Panc1 (cell line): ENCODE measurements around the gene INPP4B. TPM values are rescaled to one million over a fixed set of nuclear protein-coding genes. Genes with fewer than 3 reads are reported as not detected.

Experiments used
- ATAC-seq: fragments of 200-7000 bp; cut with Tn5 transposase; 2 replicates; pipeline ENCODE4 v1.9.1; 2020; ENCODE audit warnings: mild to moderate bottlenecking, moderate library complexity
- BruUV-seq: library from RNA; stranded (reverse); fragments of 400-500 nt; replicated peaks from 2 replicates; lab custom pipeline; 2021; lab: Mats Ljungman, UMichigan
- CTCF ChIA-PET: fragments of 300-600 bp; sonication (Branson Sonifier 250); formaldehyde crosslinking; loops from one replicate; lab custom pipeline; 2022; ENCODE audit warnings: antibody characterized with exemption; lab: Charles Lee
- POLR2A ChIA-PET: fragments of 300-600 bp; sonication (Branson Sonifier 250); formaldehyde crosslinking; loops from one replicate; lab custom pipeline; 2022; ENCODE audit warnings: antibody characterized with exemption; lab: Charles Lee
- DNase-seq: peaks from one replicate; pipeline ENCODE4 v3.0.0-alpha.2; 2010; ENCODE audit warnings: low read depth, low spot score
- H3K27ac ChIP-seq: 2 replicates; pipeline ENCODE4 v1.5.1; 2011; ENCODE audit warnings: mild to moderate bottlenecking, low read length, inconsistent platforms
- H3K27me3 ChIP-seq: fragments of 200-500 bp; sonication (Bioruptor generic); 2 replicates; pipeline ENCODE4 v1.6.0; 2014; ENCODE audit warnings: low read length, inconsistent platforms; ENCODE audit not compliant: control insufficient read depth, insufficient read depth
- H3K36me3 ChIP-seq: fragments of 200-500 bp; sonication (Bioruptor generic); 2 replicates; pipeline ENCODE4 v1.5.1; 2014; ENCODE audit warnings: inconsistent platforms, mild to moderate bottlenecking, low read length, moderate library complexity; ENCODE audit not compliant: control insufficient read depth, insufficient read depth
- H3K4me1 ChIP-seq: 2 replicates; pipeline ENCODE4 v1.5.1; 2011; ENCODE audit warnings: inconsistent platforms, mild to moderate bottlenecking, low read length, moderate library complexity; ENCODE audit not compliant: control insufficient read depth, insufficient read depth
- H3K4me3 ChIP-seq, 2 experiments: 2 replicates each; pipeline ENCODE4 v1.5.1; 2011 to 2012; ENCODE audit warnings: low read depth in 2 of 2, low read length in 2 of 2, mild to moderate bottlenecking in 2 of 2, inconsistent platforms in 1 of 2, moderate library complexity in 1 of 2
- H3K9me3 ChIP-seq: fragments of 200-500 bp; sonication (Bioruptor generic); 2 replicates; pipeline ENCODE4 v1.5.1; 2014; ENCODE audit warnings: low read depth, mild to moderate bottlenecking, inconsistent platforms, low read length, moderate library complexity; ENCODE audit not compliant: control insufficient read depth, insufficient read depth
- POLR2AphosphoS5 ChIP-seq: IDR thresholded peaks from 2 replicates; pipeline ENCODE4 v1.6.1; 2012; ENCODE audit warnings: mild to moderate bottlenecking, low read depth, low read length, moderate library complexity
- SIN3A ChIP-seq: IDR thresholded peaks from 2 replicates; pipeline ENCODE4 v1.6.1; 2012; ENCODE audit warnings: low read depth, mild to moderate bottlenecking, low read length, moderate library complexity, borderline replicate concordance; ENCODE audit not compliant: insufficient read depth
- TCF7L2 ChIP-seq: IDR thresholded peaks from 2 replicates; pipeline ENCODE4 v1.6.1; 2011; ENCODE audit warnings: mild to moderate bottlenecking, low read depth, low read length, inconsistent platforms
- in situ Hi-C: cut with HindIII; loops from 2 replicates; pipeline ENCODE4 v1.10.0; 2016; ENCODE audit warnings: low sequenced_read_pairs, low pct_unique_long_range_greater_than_20kb
- intact Hi-C: fragments of 100-400 bp; cut with micrococcal nuclease; formaldehyde crosslinking; loops from one replicate; pipeline ENCODE4 v1.10.0; 2022; ENCODE audit not compliant: unreplicated experiment
- total RNA-seq: library from RNA; stranded (reverse); gene quantifications from one replicate; pipeline ENCODE4 v1.2.1, GENCODE V29; 2021; ENCODE audit not compliant: unreplicated experiment
- TF ChIP-seq, protein P1 (sequence below), 2 experiments: IDR thresholded peaks; 2 replicates each; pipeline ENCODE4 v1.6.1; 2011 to 2012; ENCODE audit warnings: low read depth in 2 of 2, control low read depth in 1 of 2, low read length in 1 of 2, mild to moderate bottlenecking in 1 of 2, moderate library complexity in 1 of 2; ENCODE audit not compliant: insufficient read depth in 1 of 2
- TF ChIP-seq, protein P2 (sequence below): fragments of 450-650 bp; IDR thresholded peaks from 2 replicates; pipeline ENCODE4 v1.5.1; 2017; ENCODE audit warnings: mild to moderate bottlenecking

INPP4B gene
- total RNA-seq, 1 experiment from 2014 or later: 4.5 TPM

DNA sequence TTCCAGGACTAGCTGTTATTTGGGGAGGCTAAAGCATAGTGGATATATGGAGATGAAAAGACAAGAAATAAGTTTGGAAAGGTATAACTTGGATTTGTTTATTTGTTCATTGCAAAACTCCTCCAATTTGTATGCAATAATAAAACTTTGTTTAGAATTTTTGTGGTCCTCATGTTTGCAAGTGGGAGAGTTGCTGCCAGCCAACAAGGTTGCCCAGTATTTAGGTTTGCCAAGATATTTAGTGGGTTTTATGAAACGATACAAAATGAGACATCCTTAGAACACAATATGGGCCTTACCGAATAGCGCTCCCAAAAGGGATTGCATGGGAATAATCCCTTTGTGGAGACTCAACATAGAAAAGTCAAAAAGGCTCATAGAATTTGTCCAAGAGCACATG, 162.1 kb downstream of the INPP4B start:
- no peak for DNase-seq
- no peaks in the 10 kb centered on the region for H3K27me3 ChIP-seq
- H3K36me3 ChIP-seq: no peaks in the 10 kb centered on the region
- H3K27ac ChIP-seq: no peak overlapping the region; the same call in 1 of the 2 replicates
- intact Hi-C loops: no loop called here
- in situ Hi-C loops: no loop called here
- ATAC-seq: peak; percentile 56
- BruUV-seq: no TSS peak
- TF ChIP-seq, protein P1, sequence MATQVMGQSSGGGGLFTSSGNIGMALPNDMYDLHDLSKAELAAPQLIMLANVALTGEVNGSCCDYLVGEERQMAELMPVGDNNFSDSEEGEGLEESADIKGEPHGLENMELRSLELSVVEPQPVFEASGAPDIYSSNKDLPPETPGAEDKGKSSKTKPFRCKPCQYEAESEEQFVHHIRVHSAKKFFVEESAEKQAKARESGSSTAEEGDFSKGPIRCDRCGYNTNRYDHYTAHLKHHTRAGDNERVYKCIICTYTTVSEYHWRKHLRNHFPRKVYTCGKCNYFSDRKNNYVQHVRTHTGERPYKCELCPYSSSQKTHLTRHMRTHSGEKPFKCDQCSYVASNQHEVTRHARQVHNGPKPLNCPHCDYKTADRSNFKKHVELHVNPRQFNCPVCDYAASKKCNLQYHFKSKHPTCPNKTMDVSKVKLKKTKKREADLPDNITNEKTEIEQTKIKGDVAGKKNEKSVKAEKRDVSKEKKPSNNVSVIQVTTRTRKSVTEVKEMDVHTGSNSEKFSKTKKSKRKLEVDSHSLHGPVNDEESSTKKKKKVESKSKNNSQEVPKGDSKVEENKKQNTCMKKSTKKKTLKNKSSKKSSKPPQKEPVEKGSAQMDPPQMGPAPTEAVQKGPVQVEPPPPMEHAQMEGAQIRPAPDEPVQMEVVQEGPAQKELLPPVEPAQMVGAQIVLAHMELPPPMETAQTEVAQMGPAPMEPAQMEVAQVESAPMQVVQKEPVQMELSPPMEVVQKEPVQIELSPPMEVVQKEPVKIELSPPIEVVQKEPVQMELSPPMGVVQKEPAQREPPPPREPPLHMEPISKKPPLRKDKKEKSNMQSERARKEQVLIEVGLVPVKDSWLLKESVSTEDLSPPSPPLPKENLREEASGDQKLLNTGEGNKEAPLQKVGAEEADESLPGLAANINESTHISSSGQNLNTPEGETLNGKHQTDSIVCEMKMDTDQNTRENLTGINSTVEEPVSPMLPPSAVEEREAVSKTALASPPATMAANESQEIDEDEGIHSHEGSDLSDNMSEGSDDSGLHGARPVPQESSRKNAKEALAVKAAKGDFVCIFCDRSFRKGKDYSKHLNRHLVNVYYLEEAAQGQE (IDR thresholded peaks at IDR 0.05; ENCODE audit: insufficient read depth in 1 of 2, low read depth in 2 of 2, low read length in 1 of 2): no peak
- TF ChIP-seq, protein P2, sequence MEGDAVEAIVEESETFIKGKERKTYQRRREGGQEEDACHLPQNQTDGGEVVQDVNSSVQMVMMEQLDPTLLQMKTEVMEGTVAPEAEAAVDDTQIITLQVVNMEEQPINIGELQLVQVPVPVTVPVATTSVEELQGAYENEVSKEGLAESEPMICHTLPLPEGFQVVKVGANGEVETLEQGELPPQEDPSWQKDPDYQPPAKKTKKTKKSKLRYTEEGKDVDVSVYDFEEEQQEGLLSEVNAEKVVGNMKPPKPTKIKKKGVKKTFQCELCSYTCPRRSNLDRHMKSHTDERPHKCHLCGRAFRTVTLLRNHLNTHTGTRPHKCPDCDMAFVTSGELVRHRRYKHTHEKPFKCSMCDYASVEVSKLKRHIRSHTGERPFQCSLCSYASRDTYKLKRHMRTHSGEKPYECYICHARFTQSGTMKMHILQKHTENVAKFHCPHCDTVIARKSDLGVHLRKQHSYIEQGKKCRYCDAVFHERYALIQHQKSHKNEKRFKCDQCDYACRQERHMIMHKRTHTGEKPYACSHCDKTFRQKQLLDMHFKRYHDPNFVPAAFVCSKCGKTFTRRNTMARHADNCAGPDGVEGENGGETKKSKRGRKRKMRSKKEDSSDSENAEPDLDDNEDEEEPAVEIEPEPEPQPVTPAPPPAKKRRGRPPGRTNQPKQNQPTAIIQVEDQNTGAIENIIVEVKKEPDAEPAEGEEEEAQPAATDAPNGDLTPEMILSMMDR: peak; percentile 17; the same call in 1 of the 2 replicates
- H3K9me3 ChIP-seq: no peaks in the 10 kb centered on the region
- CTCF ChIA-PET: no interaction called here
- H3K4me3 ChIP-seq: no peak overlapping the region
- no peaks in the 10 kb centered on the region for H3K4me1 ChIP-seq
- POLR2A ChIA-PET: no interaction called here

DNA sequence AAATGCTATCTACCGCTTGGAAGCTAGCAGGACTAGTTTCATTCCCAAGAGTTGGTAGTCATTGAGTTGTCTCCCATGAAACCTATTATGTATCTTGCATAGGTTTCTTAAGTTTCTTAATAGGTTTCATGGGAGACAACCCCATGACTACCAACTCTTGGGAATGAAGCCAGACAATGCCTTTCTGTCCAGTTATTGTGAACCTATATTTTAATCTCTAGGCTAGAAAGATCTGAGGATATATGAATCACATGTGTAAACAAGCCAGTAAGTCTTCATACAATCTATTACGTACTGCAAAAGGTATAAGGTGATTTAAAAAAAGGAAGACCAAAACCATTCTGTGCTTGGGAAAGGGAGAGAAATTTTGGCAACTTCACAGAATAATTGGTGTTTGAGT, 162.6 kb downstream of the INPP4B start:
- Histone ChIP-seq H3K27me3 (no peaks in the 10 kb centered on the region), H3K4me1 (no peaks in the 10 kb centered on the region), H3K9me3 (no peaks in the 10 kb centered on the region), H3K27ac (no peak overlapping the region; the same call in 1 of the 2 replicates), H3K4me3 (no peak overlapping the region), H3K36me3 (no peaks in the 10 kb centered on the region)
- DNase-seq: no peak
- ChIA-PET CTCF (no interaction called here), POLR2A (no interaction called here)
- in situ Hi-C loops: no loop called here
- TF ChIP-seq, protein P1 (IDR thresholded peaks at IDR 0.05; ENCODE audit: insufficient read depth in 1 of 2, low read depth in 2 of 2, low read length in 1 of 2): no peak
- TF ChIP-seq TCF7L2: no peak
- no peak for TF ChIP-seq POLR2AphosphoS5
- TF ChIP-seq, protein P2: no peak
- no peak for TF ChIP-seq SIN3A
- intact Hi-C loops: no loop called here
- no TSS peak for BruUV-seq
- ATAC-seq: peak; percentile 38; the same call in 1 of the 2 replicates
